H1 (cell line): ENCODE results near the gene HOXB5. TPM values are rescaled to one million over a fixed set of nuclear protein-coding genes. Genes with fewer than 3 reads are reported as not detected.

Experiments used
- CTCF ChIA-PET: fragments of 300-600 bp; sonication (Branson Sonifier 250); formaldehyde crosslinking; loops from one replicate; lab custom pipeline; 2021; ENCODE audit not compliant: partially characterized antibody; lab: Charles Lee
- POLR2A ChIA-PET: fragments of 300-600 bp; sonication (Branson Sonifier 250); formaldehyde crosslinking; loops from one replicate; lab custom pipeline; 2021; ENCODE audit warnings: inconsistent platforms; ENCODE audit not compliant: partially characterized antibody; lab: Charles Lee
- DNase-seq, 2 experiments: peaks; one replicate each; pipeline versions ENCODE4 v3.0.0 to v3.0.0-alpha.2; 2010 to 2022; ENCODE audit warnings: low spot score in 2 of 2, low read depth in 1 of 2, mixed read lengths in 1 of 2
- FAIRE-seq: peaks from 2 replicates; lab custom pipeline; 2011; peaks lifted over from hg19 to GRCh38; lab: Jason Lieb, UNC
- H2AFZ ChIP-seq: 2 replicates; pipeline ENCODE4 v1.8.1; 2012; ENCODE audit warnings: low read length, inconsistent platforms
- H2AK5ac ChIP-seq: 2 replicates; pipeline ENCODE4 v1.6.1; 2013; ENCODE audit warnings: low read depth, low read length
- H2BK120ac ChIP-seq: replicated peaks from 2 replicates; pipeline ENCODE3; 2013; ENCODE audit warnings: low read depth, low read length, inconsistent platforms
- H2BK12ac ChIP-seq: 2 replicates; pipeline ENCODE4 v1.6.1; 2013; ENCODE audit warnings: low read depth, low read length
- H2BK15ac ChIP-seq: 2 replicates; pipeline ENCODE4 v1.6.1; 2013; ENCODE audit warnings: low read length
- H2BK20ac ChIP-seq: 2 replicates; pipeline ENCODE4 v1.6.1; 2013; ENCODE audit warnings: low read length
- H2BK5ac ChIP-seq: 2 replicates; pipeline ENCODE4 v1.6.1; 2013; ENCODE audit warnings: low read depth, low read length
- H3K14ac ChIP-seq: 2 replicates; pipeline ENCODE4 v1.6.1; 2013; ENCODE audit warnings: inconsistent platforms; ENCODE audit not compliant: insufficient read length
- H3K18ac ChIP-seq: 2 replicates; pipeline ENCODE4 v1.6.1; 2013; ENCODE audit warnings: low read length; ENCODE audit errors: extremely low read depth
- H3K23ac ChIP-seq: 2 replicates; pipeline ENCODE4 v1.6.1; 2013; ENCODE audit warnings: inconsistent platforms; ENCODE audit not compliant: insufficient read length
- H3K23me2 ChIP-seq: 2 replicates; pipeline ENCODE4 v1.6.1; 2013; ENCODE audit warnings: low read depth, low read length
- H3K27ac ChIP-seq: 2 replicates; pipeline ENCODE4 v1.6.1; 2011; ENCODE audit warnings: low read depth, low read length, inconsistent platforms
- H3K27me3 ChIP-seq, 4 experiments: replicated peaks in 1 of 4; 1 replicate in 1 of 4; 2 replicates in 3 of 4; pipeline versions ENCODE4 v1.6.1 to v1.8.1; 2011 to 2013; ENCODE audit warnings: low read length in 3 of 4, mild to moderate bottlenecking in 3 of 4, inconsistent platforms in 2 of 4, mixed read lengths in 2 of 4, moderate library complexity in 1 of 4; ENCODE audit not compliant: control insufficient read depth in 3 of 4, insufficient read depth in 3 of 4; ENCODE audit errors: extremely low read depth in 1 of 4
- H3K36me3 ChIP-seq, 4 experiments: 2 replicates each; pipeline versions ENCODE4 v1.6.1 to v1.8.1; 2011 to 2013; ENCODE audit warnings: mild to moderate bottlenecking in 4 of 4, low read length in 3 of 4, moderate library complexity in 2 of 4, control low read depth in 1 of 4, inconsistent platforms in 1 of 4; ENCODE audit not compliant: insufficient read depth in 4 of 4, control insufficient read depth in 2 of 4
- H3K4ac ChIP-seq: replicated peaks from 2 replicates; pipeline ENCODE3; 2013; ENCODE audit warnings: low read length, low read depth, mixed read lengths, inconsistent platforms; ENCODE audit not compliant: insufficient read length
- H3K4me1 ChIP-seq, 4 experiments: replicated peaks in 1 of 4; 1 replicate in 1 of 4; 2 replicates in 3 of 4; pipeline versions ENCODE4 v1.6.1 to v1.8.1; 2011 to 2013; ENCODE audit warnings: low read length in 3 of 4, inconsistent platforms in 2 of 4, mixed read lengths in 1 of 4; ENCODE audit not compliant: insufficient read depth in 4 of 4, control insufficient read depth in 3 of 4
- H3K4me2 ChIP-seq, 2 experiments: 2 replicates each; pipeline versions ENCODE4 v1.6.1 to v1.8.1; 2011 to 2013; ENCODE audit warnings: low read depth in 2 of 2, low read length in 2 of 2, control low read depth in 1 of 2, inconsistent platforms in 1 of 2, mild to moderate bottlenecking in 1 of 2; ENCODE audit not compliant: insufficient read depth in 1 of 2
- H3K4me3 ChIP-seq, 4 experiments: fragments of 200-600, 300-600 bp in 1 of 4; sonication (generic), shearing (Covaris generic), sonication (Bioruptor Twin) in 1 of 4; 2 replicates each; pipeline versions ENCODE4 v1.5.1 to v1.8.1; 2011 to 2016; ENCODE audit warnings: low read length in 4 of 4, low read depth in 3 of 4, control low read depth in 2 of 4, inconsistent platforms in 2 of 4, mild to moderate bottlenecking in 2 of 4, mixed read lengths in 1 of 4, moderate library complexity in 1 of 4; ENCODE audit not compliant: insufficient read depth in 2 of 4; ENCODE audit errors: extremely low read depth in 1 of 4
- H3K56ac ChIP-seq: replicated peaks from 2 replicates; pipeline ENCODE3; 2013; ENCODE audit warnings: low read depth, mild to moderate bottlenecking, mixed read lengths, low read length, inconsistent platforms; ENCODE audit not compliant: insufficient read length
- H3K79me1 ChIP-seq: 2 replicates; pipeline ENCODE4 v1.6.1; 2013; ENCODE audit warnings: low read depth, low read length, control low read depth
- H3K79me2 ChIP-seq, 2 experiments: 2 replicates each; pipeline versions ENCODE4 v1.6.1 to v1.8.1; 2012 to 2013; ENCODE audit warnings: low read length in 2 of 2, mild to moderate bottlenecking in 2 of 2, inconsistent platforms in 1 of 2; ENCODE audit not compliant: insufficient read depth in 2 of 2, control insufficient read depth in 1 of 2
- H3K9ac ChIP-seq, 4 experiments: replicated peaks in 1 of 4; 1 replicate in 1 of 4; 2 replicates in 3 of 4; pipeline versions ENCODE4 v1.6.1 to v1.8.1; 2011 to 2013; ENCODE audit warnings: low read depth in 3 of 4, low read length in 3 of 4, control low read depth in 2 of 4, mild to moderate bottlenecking in 2 of 4, moderate library complexity in 2 of 4, inconsistent platforms in 1 of 4; ENCODE audit errors: extremely low read depth in 1 of 4
- H3K9me3 ChIP-seq, 2 experiments: 2 replicates each; pipeline versions ENCODE4 v1.6.1 to v1.8.1; 2012 to 2013; ENCODE audit warnings: mild to moderate bottlenecking in 2 of 2, moderate library complexity in 2 of 2, control low read depth in 1 of 2, inconsistent platforms in 1 of 2, low read depth in 1 of 2, low read length in 1 of 2, mixed read lengths in 1 of 2; ENCODE audit not compliant: insufficient read depth in 2 of 2
- H4K20me1 ChIP-seq, 2 experiments: replicated peaks in 1 of 2; 2 replicates each; pipeline versions ENCODE3 to v1.8.1; 2011 to 2013; ENCODE audit warnings: inconsistent platforms in 2 of 2, low read length in 2 of 2, mild to moderate bottlenecking in 1 of 2; ENCODE audit not compliant: insufficient read depth in 2 of 2, control insufficient read depth in 1 of 2
- H4K5ac ChIP-seq: 2 replicates; pipeline ENCODE4 v1.6.1; 2013; ENCODE audit warnings: low read length, low read depth, mixed read lengths, inconsistent platforms; ENCODE audit not compliant: insufficient read length
- H4K8ac ChIP-seq: 2 replicates; pipeline ENCODE4 v1.8.0; 2013; ENCODE audit warnings: mild to moderate bottlenecking, moderate library complexity, low read length, inconsistent platforms; ENCODE audit not compliant: insufficient read depth; ENCODE audit errors: extremely low read depth
- H4K91ac ChIP-seq: replicated peaks from 2 replicates; pipeline ENCODE3; 2013; ENCODE audit warnings: low read length, mixed read lengths, inconsistent platforms; ENCODE audit not compliant: insufficient read length
- EZH2 ChIP-seq: fragments of 200-600 bp; sonication (generic); IDR thresholded peaks from 2 replicates; pipeline ENCODE4 v1.7.1; 2012; ENCODE audit warnings: low read depth, mild to moderate bottlenecking, moderate library complexity, low read length, inconsistent platforms; ENCODE audit not compliant: severe bottlenecking
- GTF2F1 ChIP-seq: IDR thresholded peaks from 2 replicates; pipeline ENCODE4 v1.6.1; 2012; ENCODE audit warnings: low read depth, low read length, improper control_type of control experiment, borderline replicate concordance
- KDM1A ChIP-seq: fragments of 200-600, 300-600 bp; sonication (generic); IDR thresholded peaks from 2 replicates; pipeline ENCODE4 v1.7.1; 2016; ENCODE audit warnings: mild to moderate bottlenecking, low read length, borderline replicate concordance
- RNF2 ChIP-seq: fragments of 200-900, 300-1000 bp; sonication (generic); IDR thresholded peaks from 2 replicates; pipeline ENCODE4 v1.7.1; 2016; ENCODE audit warnings: borderline replicate concordance, low read depth, mild to moderate bottlenecking, antibody characterized with exemption, low read length; ENCODE audit not compliant: poor library complexity, severe bottlenecking; ENCODE audit errors: missing control alignments
- SUZ12 ChIP-seq: fragments of 200-600 bp; sonication (generic); IDR thresholded peaks from 2 replicates; pipeline ENCODE4 v1.6.1; 2012; ENCODE audit warnings: mild to moderate bottlenecking, inconsistent platforms, low read length, moderate library complexity, mixed read lengths
- WGBS, 2 experiments: shearing (Covaris generic) in 1 of 2; methylation state at CpG; one replicate each; pipeline versions ENCODE4 v1.1.6 to v1.1.7; 2013 to 2015; ENCODE audit warnings: low lambda C conversion rate in 2 of 2, mixed read lengths in 2 of 2, inconsistent platforms in 1 of 2, low coverage in 1 of 2, missing lambda C conversion rate in 1 of 2; ENCODE audit not compliant: insufficient replicate concordance in 2 of 2, insufficient coverage in 1 of 2, insufficient read length in 1 of 2; ENCODE audit errors: extremely low coverage in 1 of 2, missing lambda C conversion rate in 1 of 2; 5-methylcytosine and 5-hydroxymethylcytosine counted together
- polyA plus RNA-seq, 7 experiments: library from polyadenylated mRNA; depleted of rRNA in 3 of 7; stranded (reverse) in 5 of 7; unstranded in 2 of 7; fragments of >200 nt in 5 of 7; fragments of 200-250 nt in 2 of 7; gene quantifications; 1 replicate in 5 of 7; 2 replicates in 1 of 7; 4 replicates in 1 of 7; pipeline versions ENCODE4 v1.2.1 to v1.2.3, GENCODE V29; 2011 to 2013; ENCODE audit warnings: missing spikeins in 2 of 7, mixed read lengths in 2 of 7
- total RNA-seq: library from RNA; stranded (reverse); fragmentation: NEBNext Ultra II Directional; extraction: Animal tissue kit (Norgen Biotek cat#: 25700); gene quantifications from 2 replicates; pipeline ENCODE4 v1.2.1, GENCODE V29; 2021

HOXB5 gene
- total and polyA plus RNA-seq, 2 of the 8 experiments (the other 6 are each of a cell fraction or from before 2014, with no cell fraction given): not detected

GRCh38 chr17:48616717-48617470, 23.3 kb upstream of the HOXB5 start:
- Histone ChIP-seq H2BK15ac (no peak overlapping the region), H3K27me3 (peaks cover 97 to 100% (median 99%) of the 10 kb centered on the region in 4 experiments), H3K27ac (no peak overlapping the region), H3K23me2 (no peaks in the 10 kb centered on the region), H4K20me1 (peaks cover 20 to 41% of the 10 kb centered on the region in 2 experiments), H3K23ac (no peak overlapping the region), H3K9ac (no peak overlapping the region), H3K18ac (no peak overlapping the region), H3K4ac (no peak overlapping the region), H2AK5ac (no peak overlapping the region), H2AFZ (no peak overlapping the region), H3K36me3 (peaks cover 0 to 14% (median 0%) of the 10 kb centered on the region in 4 experiments; a peak in 1 of 8 replicates), H3K4me2 (no peak overlapping the region), H3K4me3 (no peak overlapping the region), H3K56ac (no peak overlapping the region), H4K91ac (no peak overlapping the region), H3K9me3 (no peaks in the 10 kb centered on the region; a peak in 1 of 4 replicates), H2BK5ac (no peak overlapping the region), H4K5ac (no peak overlapping the region), H4K8ac (no peak overlapping the region), H2BK12ac (0 out of 2 replicates have a peak overlapping the region, but pooled peaks have one; percentile 19), H3K14ac (no peak overlapping the region), H3K4me1 (peaks cover 0 to 7% (median 3%) of the 10 kb centered on the region in 4 experiments; a peak in 5 of 7 replicates), H2BK120ac (no peak overlapping the region), H3K79me1 (no peaks in the 10 kb centered on the region), H3K79me2 (no peaks in the 10 kb centered on the region), H2BK20ac (no peak overlapping the region)
- ChIA-PET CTCF (interaction anchor here (0.9 to 5.4 kb wide), 20 partner anchors 8 to 484 kb away, joined by 3 to 30 read pairs (median 6); partner anchors contain the start of genes HOXB3, HOXB5 and HOXB9), POLR2A (no interaction called here)
- no peak for DNase-seq
- no peak for TF ChIP-seq GTF2F1
- peak; percentile 67 for TF ChIP-seq SUZ12
- peak; percentile 57 for TF ChIP-seq EZH2
- peak; percentile 50 for TF ChIP-seq RNF2
- no peak for TF ChIP-seq KDM1A
- 19% methylated on average over 15 of the region's 15 CpGs; no CpG with 5 or more reads in 1 of the 2 experiments for WGBS, 2 experiments
- no peak for FAIRE-seq
